H9 (cell line): ENCODE measurements around the gene PSMD7. TPM values are rescaled to one million over a fixed set of nuclear protein-coding genes. Genes with fewer than 3 reads are reported as not detected.

ENCODE experiments used
- DNase-seq: peaks from one replicate; pipeline ENCODE4 v3.0.0-alpha.2; 2017
- H2AFZ ChIP-seq: one replicate; pipeline ENCODE4 v1.6.1; 2013; ENCODE audit warnings: mild to moderate bottlenecking, low read length, control low read depth, moderate library complexity
- H2AK5ac ChIP-seq: 2 replicates; pipeline ENCODE4 v1.6.1; 2013; ENCODE audit warnings: low read length, control low read depth, mixed read lengths; ENCODE audit not compliant: insufficient read length
- H2BK120ac ChIP-seq: one replicate; pipeline ENCODE4 v1.6.1; 2013; ENCODE audit warnings: low read depth, mild to moderate bottlenecking, low read length, control low read depth, inconsistent platforms; ENCODE audit not compliant: poor library complexity, severe bottlenecking
- H2BK12ac ChIP-seq: 2 replicates; pipeline ENCODE4 v1.6.1; 2013; ENCODE audit warnings: low read length, control low read depth, mixed read lengths, low read depth; ENCODE audit not compliant: insufficient read length
- H2BK15ac ChIP-seq: 2 replicates; pipeline ENCODE4 v1.6.1; 2013; ENCODE audit warnings: low read depth, low read length, control low read depth
- H2BK20ac ChIP-seq: one replicate; pipeline ENCODE4 v1.6.1; 2013; ENCODE audit warnings: low read depth, mild to moderate bottlenecking, low read length, control low read depth, inconsistent platforms; ENCODE audit not compliant: poor library complexity, severe bottlenecking
- H2BK5ac ChIP-seq: 2 replicates; pipeline ENCODE4 v1.6.1; 2013; ENCODE audit warnings: low read length, control low read depth, mixed read lengths; ENCODE audit not compliant: insufficient read length
- H3K14ac ChIP-seq: 2 replicates; pipeline ENCODE4 v1.6.1; 2013; ENCODE audit warnings: low read length, control low read depth; ENCODE audit not compliant: insufficient read depth
- H3K18ac ChIP-seq: 2 replicates; pipeline ENCODE4 v1.6.1; 2013; ENCODE audit warnings: low read depth, mild to moderate bottlenecking, mixed read lengths, low read length, control low read depth; ENCODE audit not compliant: insufficient read length
- H3K23ac ChIP-seq: 2 replicates; pipeline ENCODE4 v1.6.1; 2013; ENCODE audit warnings: low read length, control low read depth, mixed read lengths, low read depth; ENCODE audit not compliant: insufficient read length
- H3K23me2 ChIP-seq: 2 replicates; pipeline ENCODE4 v1.6.1; 2013; ENCODE audit warnings: low read depth, mild to moderate bottlenecking, mixed read lengths, low read length, control low read depth; ENCODE audit not compliant: insufficient read length, poor library complexity, severe bottlenecking
- H3K27ac ChIP-seq: 2 replicates; pipeline ENCODE4 v1.5.1; 2013; ENCODE audit warnings: low read length, control low read depth, mixed read lengths, low read depth; ENCODE audit not compliant: insufficient read length
- H3K27me3 ChIP-seq: 2 replicates; pipeline ENCODE4 v1.6.1; 2013; ENCODE audit warnings: low read length, control low read depth, inconsistent platforms; ENCODE audit not compliant: insufficient read depth
- H3K4ac ChIP-seq: 2 replicates; pipeline ENCODE4 v1.6.1; 2013; ENCODE audit warnings: low read depth, mild to moderate bottlenecking, control low read depth, inconsistent platforms, low read length, moderate library complexity
- H3K4me1 ChIP-seq: 2 replicates; pipeline ENCODE4 v1.6.1; 2013; ENCODE audit warnings: low read length, control low read depth, inconsistent platforms; ENCODE audit not compliant: insufficient read depth
- H3K4me2 ChIP-seq: 2 replicates; pipeline ENCODE4 v1.6.1; 2013; ENCODE audit warnings: low read length, control low read depth, mixed read lengths; ENCODE audit not compliant: insufficient read length, insufficient read depth
- H3K56ac ChIP-seq: 2 replicates; pipeline ENCODE4 v1.6.1; 2013; ENCODE audit warnings: low read depth, mild to moderate bottlenecking, mixed read lengths, low read length, control low read depth; ENCODE audit not compliant: insufficient read length
- H3K79me1 ChIP-seq: 2 replicates; pipeline ENCODE4 v1.6.1; 2013; ENCODE audit warnings: low read depth, mild to moderate bottlenecking, moderate library complexity, low read length, control low read depth, inconsistent platforms; ENCODE audit not compliant: insufficient read depth, poor library complexity, severe bottlenecking
- H3K79me2 ChIP-seq: 2 replicates; pipeline ENCODE4 v1.6.1; 2013; ENCODE audit warnings: low read length, control low read depth, inconsistent platforms; ENCODE audit not compliant: insufficient read depth
- H3K9ac ChIP-seq: 2 replicates; pipeline ENCODE4 v1.6.1; 2013; ENCODE audit warnings: low read length, control low read depth, mixed read lengths; ENCODE audit not compliant: insufficient read length; ENCODE audit errors: extremely low read depth
- H3K9me3 ChIP-seq: one replicate; pipeline ENCODE4 v1.6.1; 2013; ENCODE audit warnings: low read depth, low read length, inconsistent platforms; ENCODE audit not compliant: control insufficient read depth
- H3T11ph ChIP-seq: one replicate; pipeline ENCODE4 v1.6.1; 2013; ENCODE audit warnings: mild to moderate bottlenecking, low read length, control low read depth, inconsistent platforms
- H4K20me1 ChIP-seq: one replicate; pipeline ENCODE4 v1.6.1; 2013; ENCODE audit not compliant: control insufficient read depth, insufficient read length, insufficient read depth
- H4K5ac ChIP-seq: 2 replicates; pipeline ENCODE4 v1.6.1; 2013; ENCODE audit warnings: low read depth, mild to moderate bottlenecking, mixed read lengths, low read length, control low read depth; ENCODE audit not compliant: insufficient read length
- H4K8ac ChIP-seq: replicated peaks from 2 replicates; pipeline ENCODE4 v1.6.1; 2013; ENCODE audit warnings: low read length, control low read depth, mixed read lengths, low read depth; ENCODE audit not compliant: insufficient read length
- H4K91ac ChIP-seq: 2 replicates; pipeline ENCODE4 v1.6.1; 2013; ENCODE audit warnings: low read depth, mild to moderate bottlenecking, moderate library complexity, mixed read lengths, low read length, control low read depth; ENCODE audit not compliant: insufficient read length
- H3K27ac Mint-ChIP-seq, 3 experiments: 2 replicates in 2 of 3; 3 replicates in 1 of 3; pipeline ENCODE4 v1.8.0; 2020 to 2021; ENCODE audit warnings: mixed read lengths in 3 of 3, mild to moderate bottlenecking in 1 of 3, moderate library complexity in 1 of 3
- H3K27me3 Mint-ChIP-seq: 2 replicates; pipeline ENCODE4 v1.8.0; 2021; ENCODE audit warnings: low read depth, mild to moderate bottlenecking, moderate library complexity, mixed read lengths
- H3K36me3 Mint-ChIP-seq, 3 experiments: 2 replicates in 2 of 3; 3 replicates in 1 of 3; pipeline ENCODE4 v1.8.0; 2020 to 2021; ENCODE audit warnings: low read depth in 3 of 3, mixed read lengths in 3 of 3; ENCODE audit not compliant: insufficient read depth in 1 of 3
- H3K4me1 Mint-ChIP-seq, 2 experiments: 2 replicates each; pipeline ENCODE4 v1.8.0; 2020; ENCODE audit warnings: mixed read lengths in 2 of 2
- H3K4me3 Mint-ChIP-seq, 2 experiments: 2 replicates in 1 of 2; 3 replicates in 1 of 2; pipeline ENCODE4 v1.8.0; 2020 to 2021; ENCODE audit warnings: mild to moderate bottlenecking in 2 of 2, mixed read lengths in 2 of 2, moderate library complexity in 1 of 2
- H3K9me3 Mint-ChIP-seq, 2 experiments: 2 replicates in 1 of 2; 3 replicates in 1 of 2; pipeline ENCODE4 v1.8.0; 2020; ENCODE audit warnings: mild to moderate bottlenecking in 2 of 2, mixed read lengths in 2 of 2, moderate library complexity in 1 of 2
- CTCF ChIP-seq: fragments of 200-600 bp; sonication (generic); conservative IDR thresholded peaks from 3 replicates; pipeline ENCODE4 v1.8.0; 2021; ENCODE audit warnings: antibody characterized with exemption, mild to moderate bottlenecking
- WGBS: extraction: QIAGEN DNeasy Blood & Tissue Kit; methylation state at CpG from one replicate; pipeline ENCODE4 v1.1.7; 2013; ENCODE audit warnings: missing lambda C conversion rate, low lambda C conversion rate, mixed read lengths; ENCODE audit not compliant: insufficient read length; ENCODE audit errors: extremely low coverage; 5-methylcytosine and 5-hydroxymethylcytosine counted together
- total RNA-seq: library from RNA; stranded (reverse); gene quantifications from 2 replicates; pipeline ENCODE4 v1.2.1, GENCODE V29; 2021

The PSMD7 gene
- total RNA-seq, 1 experiment from 2014 or later, result 140 TPM

- no peak overlapping the region for H4K91ac ChIP-seq
- no peak overlapping the region for H3K4me3 Mint-ChIP-seq
- TF ChIP-seq CTCF, result no peak
- no peak overlapping the region for H2BK12ac ChIP-seq
- H3K18ac ChIP-seq, result no peak overlapping the region
- no peak overlapping the region for H3K9ac ChIP-seq
- no peak overlapping the region for H3K56ac ChIP-seq
- no peaks in the 10 kb centered on the region for H3K23me2 ChIP-seq
- H3K23ac ChIP-seq, result no peak overlapping the region
- no peaks in the 10 kb centered on the region for H3K79me1 ChIP-seq
- H3K4me1 Mint-ChIP-seq, result peaks cover 0 to 2% of the 10 kb centered on the region in 2 experiments; a peak in 1 of 4 replicates
- H3K27me3 Mint-ChIP-seq, result no peaks in the 10 kb centered on the region; the same call in 1 of the 2 replicates
- H3K4ac ChIP-seq, result no peak overlapping the region
- no peak overlapping the region for H3K27ac Mint-ChIP-seq
- no peak overlapping the region for H3K14ac ChIP-seq
- no peaks in the 10 kb centered on the region for H4K20me1 ChIP-seq
- no peak overlapping the region for H2AK5ac ChIP-seq
- no peak overlapping the region for H2BK15ac ChIP-seq
- H3K9me3 ChIP-seq, result no peaks in the 10 kb centered on the region
- H3K9me3 Mint-ChIP-seq, result peaks cover 12 to 14% of the 10 kb centered on the region in 2 experiments; a peak in 4 of 5 replicates
- H3K27me3 ChIP-seq, result no peaks in the 10 kb centered on the region
- no peak overlapping the region for H2BK120ac ChIP-seq
- H3K4me2 ChIP-seq, result no peak overlapping the region
- no peak overlapping the region for H3T11ph ChIP-seq
- no peak overlapping the region for H4K5ac ChIP-seq
- no peak for DNase-seq
- peaks cover 6 to 16% (median 8%) of the 10 kb centered on the region in 3 experiments; a peak in 6 of 7 replicates for H3K36me3 Mint-ChIP-seq
- no peak overlapping the region for H2BK20ac ChIP-seq
- no CpG with 5 or more reads among the region's 7 CpGs for WGBS
- no peak overlapping the region for H3K27ac ChIP-seq
- no peak overlapping the region for H4K8ac ChIP-seq
- H3K79me2 ChIP-seq, result no peaks in the 10 kb centered on the region
- H2AFZ ChIP-seq, result no peak overlapping the region
- no peaks in the 10 kb centered on the region for H3K4me1 ChIP-seq
- no peak overlapping the region for H2BK5ac ChIP-seq
These were observed 8.5 kb upstream of the PSMD7 start for GRCh38 chr16:74288065-74288464.
